HepG2 (cell line): Measurements from ENCODE around the gene NCAPD2. TPM values are rescaled to one million over a fixed set of nuclear protein-coding genes. Genes with fewer than 3 reads are reported as not detected.

Experiments
- AGO2 ChIP-seq: fragments of 200-400 bp; formaldehyde crosslinking; optimal IDR thresholded peaks from 2 replicates; pipeline ENCODE3; 2017; ENCODE audit warnings: mild to moderate bottlenecking, low read depth, low read length, moderate library complexity
- ARNTL ChIP-seq: sonication (generic); formaldehyde crosslinking; IDR thresholded peaks from 2 replicates; pipeline ENCODE4 v1.4.0; 2020; ENCODE audit warnings: mild to moderate bottlenecking, missing genetic modification reagents
- ASH2L ChIP-seq: fragments of 300-600, 200-600 bp; sonication (generic); IDR thresholded peaks from 2 replicates; pipeline ENCODE4 v1.7.0; 2017; ENCODE audit warnings: low read depth, mild to moderate bottlenecking, moderate library complexity, mixed read lengths, low read length; ENCODE audit not compliant: insufficient read length
- CENPBD1 ChIP-seq: sonication (generic); formaldehyde crosslinking; IDR thresholded peaks from 2 replicates; pipeline ENCODE4 v1.8.0; 2022; ENCODE audit warnings: missing genetic modification reagents, low read depth, mild to moderate bottlenecking, borderline replicate concordance
- HNF4G ChIP-seq, 2 experiments: sonication (generic) in 1 of 2; formaldehyde crosslinking in 1 of 2; IDR thresholded peaks; 2 replicates each; pipeline versions ENCODE4 v1.4.0 to v1.6.1; 2011 to 2020; ENCODE audit warnings: borderline replicate concordance in 2 of 2, low read depth in 2 of 2, mild to moderate bottlenecking in 2 of 2, low read length in 1 of 2, missing genetic modification reagents in 1 of 2, moderate library complexity in 1 of 2
- MLX ChIP-seq: IDR thresholded peaks from 2 replicates; pipeline ENCODE4 v1.6.1; 2016
- NFATC3 ChIP-seq: sonication (generic); formaldehyde crosslinking; IDR thresholded peaks from 2 replicates; pipeline ENCODE4 v1.5.1; 2020; ENCODE audit warnings: mild to moderate bottlenecking, missing genetic modification reagents
- NR2F1 ChIP-seq, 2 experiments: fragments of 450-650 bp in 1 of 2; formaldehyde crosslinking in 1 of 2; IDR thresholded peaks; 2 replicates each; pipeline versions ENCODE4 v1.5.0 to v1.6.1; 2016 to 2020; ENCODE audit warnings: mild to moderate bottlenecking in 1 of 2, missing compliant biosample characterization in 1 of 2, missing genetic modification reagents in 1 of 2, moderate library complexity in 1 of 2
- SNRNP70 ChIP-seq: fragments of 200-400 bp; formaldehyde crosslinking; IDR thresholded peaks from 2 replicates; pipeline ENCODE4 v1.6.1; 2017; ENCODE audit warnings: mild to moderate bottlenecking, low read depth, low read length, moderate library complexity
- TBP ChIP-seq: sonication (generic); formaldehyde crosslinking; IDR thresholded peaks from 2 replicates; pipeline ENCODE4 v1.5.0; 2020; ENCODE audit warnings: missing genetic modification reagents
- ZBTB46 ChIP-seq: sonication (generic); formaldehyde crosslinking; IDR thresholded peaks from 2 replicates; pipeline ENCODE4 v1.4.0; 2020; ENCODE audit warnings: mild to moderate bottlenecking, missing genetic modification reagents, borderline replicate concordance
- ZNF343 ChIP-seq: sonication (generic); formaldehyde crosslinking; IDR thresholded peaks from 2 replicates; pipeline ENCODE4 v1.4.0; 2020; ENCODE audit warnings: mild to moderate bottlenecking, missing genetic modification reagents
- ZNF503 ChIP-seq: sonication (generic); formaldehyde crosslinking; IDR thresholded peaks from 2 replicates; pipeline ENCODE4 v1.4.0; 2020; ENCODE audit warnings: missing genetic modification reagents
- ZNF512 ChIP-seq: sonication (generic); formaldehyde crosslinking; IDR thresholded peaks from 2 replicates; pipeline ENCODE4 v1.4.0; 2020; ENCODE audit warnings: mild to moderate bottlenecking, missing genetic modification reagents
- ZNF580 ChIP-seq: IDR thresholded peaks from 2 replicates; pipeline ENCODE4 v1.6.1; 2016; ENCODE audit warnings: low read depth, borderline replicate concordance
- ZNF598 ChIP-seq: sonication (generic); formaldehyde crosslinking; IDR thresholded peaks from 2 replicates; pipeline ENCODE4 v1.5.1; 2020; ENCODE audit warnings: mild to moderate bottlenecking, missing genetic modification reagents, borderline replicate concordance
- ZNF773 ChIP-seq: sonication (generic); formaldehyde crosslinking; IDR thresholded peaks from 2 replicates; pipeline ENCODE4 v1.4.0; 2020; ENCODE audit warnings: missing genetic modification reagents, borderline replicate concordance
- ZNF816 ChIP-seq: sonication (generic); formaldehyde crosslinking; IDR thresholded peaks from 2 replicates; pipeline ENCODE4 v1.8.0; 2022; ENCODE audit warnings: missing genetic modification reagents, mild to moderate bottlenecking, borderline replicate concordance
- ZNF878 ChIP-seq: sonication (generic); formaldehyde crosslinking; IDR thresholded peaks from 2 replicates; pipeline ENCODE4 v1.8.1; 2023; ENCODE audit warnings: mild to moderate bottlenecking, missing genetic modification reagents, moderate library complexity
- polyA plus RNA-seq, 8 experiments: library from polyadenylated mRNA; depleted of rRNA in 3 of 8; stranded (reverse) in 7 of 8; unstranded in 1 of 8; fragments of >200 nt; fragmentation: Illumina TruSeq in 4 of 8; extraction: Trizol in 4 of 8; gene quantifications; 2 replicates each; pipeline versions ENCODE4 v1.2.1 to v1.2.3, GENCODE V29; 2011 to 2016; ENCODE audit warnings: low read depth in 4 of 8, missing spikeins in 1 of 8, mixed read lengths in 1 of 8; ENCODE audit not compliant: insufficient read depth in 1 of 8
- total RNA-seq, 5 experiments: library from RNA; depleted of rRNA; stranded (reverse); fragments of >200 nt; fragmentation: Illumina TruSeq; extraction: Trizol; gene quantifications; 2 replicates each; pipeline ENCODE4 v1.2.3, GENCODE V29; 2016; ENCODE audit warnings: low read depth in 1 of 5

The NCAPD2 gene
- total and polyA plus RNA-seq, 2 of the 13 experiments (the other 11 are each of a cell fraction or from before 2014, with no cell fraction given) = 51.1 to 65.6 TPM

GRCh38 chr12:6532051-6532926, 38.4 kb downstream of the NCAPD2 start (continued):
- TF ChIP-seq ZNF512 (CRISPR knock-in tag) (no peak), ARNTL (CRISPR knock-in tag) (peak; percentile 57; the same call in 1 of the 2 replicates), SNRNP70 (no peak), ASH2L (peak; percentile 65), ZNF598 (CRISPR knock-in tag) (no peak), ZNF816 (peak; percentile 8; the same call in 1 of the 2 replicates), NR2F1 (CRISPR knock-in tag; IDR thresholded peaks at IDR 0.05) (peak in 1 of 2 experiments; percentile 55; a peak in 3 of 4 replicates), ZNF343 (CRISPR knock-in tag) (no peak), ZNF773 (CRISPR knock-in tag) (no peak), NFATC3 (no peak), ZNF580 (CRISPR knock-in tag) (no peak; the same call in 1 of the 2 replicates), ZBTB46 (no peak), CENPBD1 (no peak), ZNF503 (CRISPR knock-in tag) (no peak), TBP (CRISPR knock-in tag) (no peak), ZNF878 (CRISPR knock-in tag) (peak; percentile 80), AGO2 (peak; percentile 85), HNF4G (IDR thresholded peaks at IDR 0.05; ENCODE audit: borderline replicate concordance, low read depth, low read length) (peak; percentile 75), HNF4G (CRISPR knock-in tag; IDR thresholded peaks at IDR 0.05; ENCODE audit: borderline replicate concordance, low read depth) (peak; percentile 42), MLX (CRISPR knock-in tag) (peak; percentile 40; the same call in 1 of the 2 replicates)
